ENCODE results near the gene SRGAP1.
A peak's percentile ranks its signal among the peaks of the same experiment; 100 is the strongest.

Gene SRGAP1

GRCh38 chr12:63820427-63820826 is 24.1 kb upstream of the SRGAP1 start:
- no peak overlapping the region for H3K4me3 ChIP-seq (ENCODE audit: low read depth, low read length)
- TF ChIP-seq, protein P1, sequence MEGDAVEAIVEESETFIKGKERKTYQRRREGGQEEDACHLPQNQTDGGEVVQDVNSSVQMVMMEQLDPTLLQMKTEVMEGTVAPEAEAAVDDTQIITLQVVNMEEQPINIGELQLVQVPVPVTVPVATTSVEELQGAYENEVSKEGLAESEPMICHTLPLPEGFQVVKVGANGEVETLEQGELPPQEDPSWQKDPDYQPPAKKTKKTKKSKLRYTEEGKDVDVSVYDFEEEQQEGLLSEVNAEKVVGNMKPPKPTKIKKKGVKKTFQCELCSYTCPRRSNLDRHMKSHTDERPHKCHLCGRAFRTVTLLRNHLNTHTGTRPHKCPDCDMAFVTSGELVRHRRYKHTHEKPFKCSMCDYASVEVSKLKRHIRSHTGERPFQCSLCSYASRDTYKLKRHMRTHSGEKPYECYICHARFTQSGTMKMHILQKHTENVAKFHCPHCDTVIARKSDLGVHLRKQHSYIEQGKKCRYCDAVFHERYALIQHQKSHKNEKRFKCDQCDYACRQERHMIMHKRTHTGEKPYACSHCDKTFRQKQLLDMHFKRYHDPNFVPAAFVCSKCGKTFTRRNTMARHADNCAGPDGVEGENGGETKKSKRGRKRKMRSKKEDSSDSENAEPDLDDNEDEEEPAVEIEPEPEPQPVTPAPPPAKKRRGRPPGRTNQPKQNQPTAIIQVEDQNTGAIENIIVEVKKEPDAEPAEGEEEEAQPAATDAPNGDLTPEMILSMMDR (IDR thresholded peaks at IDR 0.05; ENCODE audit: low read depth, low read length): no peak

DNA sequence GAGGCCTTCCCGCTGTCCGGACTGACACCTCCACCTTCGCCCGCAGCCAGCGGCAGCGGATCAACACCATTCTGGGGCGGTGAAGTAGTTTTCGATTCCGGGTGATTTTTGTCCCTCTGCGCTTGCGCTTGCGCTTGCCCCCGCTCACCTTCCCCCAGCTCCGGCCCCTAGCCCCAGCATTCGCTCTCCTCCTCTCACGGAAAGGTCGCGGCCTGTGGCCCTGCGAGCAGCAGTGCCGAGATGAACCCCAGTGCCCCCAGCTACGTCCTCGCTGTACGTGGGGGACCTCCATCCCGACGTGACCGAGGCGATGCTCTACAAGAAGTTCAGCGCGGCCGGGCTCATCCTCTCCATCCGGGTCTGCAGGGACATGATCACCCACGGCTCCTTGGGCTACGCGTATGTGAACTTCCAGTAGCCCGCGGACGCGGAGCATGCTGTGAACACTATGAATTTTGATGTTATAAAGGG is 22.7 kb upstream of the SRGAP1 start:
- TF ChIP-seq, protein P1 (IDR thresholded peaks at IDR 0.05; ENCODE audit: low read depth, low read length): no peak
- peak overlapping the region; percentile 31; the same call in 1 of the 2 replicates for H3K4me3 ChIP-seq (ENCODE audit: low read depth, low read length)

GRCh38 chr12:63822352-63822751 is 22.1 kb upstream of the SRGAP1 start:
- peak overlapping the region; percentile 31 for H3K4me3 ChIP-seq (ENCODE audit: low read depth, low read length)
- TF ChIP-seq, protein P1 (IDR thresholded peaks at IDR 0.05; ENCODE audit: low read depth, low read length): no peak

GRCh38 chr12:63823040-63823439 is 21.5 kb upstream of the SRGAP1 start:
- TF ChIP-seq, protein P1 (IDR thresholded peaks at IDR 0.05; ENCODE audit: low read depth, low read length): no peak
- H3K4me3 ChIP-seq (ENCODE audit: low read depth, low read length): peak overlapping the region; percentile 31; the same call in 1 of the 2 replicates

GRCh38 chr12:63826006-63826585 is 18.4 kb upstream of the SRGAP1 start:
- TF ChIP-seq, protein P1 (IDR thresholded peaks at IDR 0.05; ENCODE audit: low read depth, low read length): peak; percentile 65; the same call in 1 of the 2 replicates
- H3K4me3 ChIP-seq (ENCODE audit: low read depth, low read length): no peak overlapping the region

GRCh38 chr12:63828867-63829266 is 15.6 kb upstream of the SRGAP1 start:
- H3K4me3 ChIP-seq (ENCODE audit: low read depth, low read length): no peak overlapping the region
- TF ChIP-seq, protein P1 (IDR thresholded peaks at IDR 0.05; ENCODE audit: low read depth, low read length): no peak

DNA sequence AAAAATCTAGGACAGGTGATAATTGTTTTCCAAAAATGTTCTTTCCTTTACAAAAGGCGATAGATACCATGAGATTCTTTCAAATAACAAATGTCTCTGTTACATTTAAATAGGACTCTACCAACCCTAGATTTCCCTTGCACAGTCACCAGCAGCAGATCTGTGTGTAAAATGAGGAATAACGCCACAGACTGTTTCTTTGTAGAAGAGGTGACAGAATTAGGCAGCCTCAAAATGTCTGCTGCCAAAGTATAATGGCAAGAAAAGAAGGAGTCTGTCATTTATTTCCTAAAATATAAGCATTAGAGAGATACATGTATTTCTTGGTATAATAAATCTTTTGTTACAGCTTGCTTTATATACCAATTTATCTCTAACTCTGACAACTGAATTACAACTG is 8.5 kb upstream of the SRGAP1 start:
- TF ChIP-seq, protein P1 (IDR thresholded peaks at IDR 0.05; ENCODE audit: low read depth, low read length): no peak
- H3K4me3 ChIP-seq (ENCODE audit: low read depth, low read length): no peak overlapping the region

Measured in WI38 (cell line).